ENCODE data around the gene DYNLT5.
"Not testable (repeated sequence)": the region's sequence is repeated elsewhere in the genome, so short reads cannot be mapped to it uniquely, and the experiment has no call there.

Gene DYNLT5

GRCh38 chr1:66779475-66780078 lies 27.3 kb downstream of the DYNLT5 start:
- peaks cover 14% of the 10 kb centered on the region for H3K4me1 Mint-ChIP-seq
- H3K27ac Mint-ChIP-seq: no peak overlapping the region

GRCh38 chr1:66785800-66786199 lies 33.5 kb downstream of the DYNLT5 start:
- H3K4me1 Mint-ChIP-seq; H3K4me3 Mint-ChIP-seq; H3K27ac Mint-ChIP-seq; H3K36me3 Mint-ChIP-seq (ENCODE audit: low read depth); H3K27me3 Mint-ChIP-seq (ENCODE audit: low read depth): not testable (repeated sequence)
- H3K9me3 Mint-ChIP-seq: peaks cover 11% of the 10 kb centered on the region

More at GRCh38 chr1:66779475-66780078, 27.3 kb downstream of the DYNLT5 start:
- peaks cover 15% of the 10 kb centered on the region for H3K9me3 Mint-ChIP-seq
- TF ChIP-seq CTCF (IDR thresholded peaks at IDR 0.05; ENCODE audit: unreplicated experiment in 3 of 3): no peak
- no peaks in the 10 kb centered on the region for H3K27me3 Mint-ChIP-seq (ENCODE audit: low read depth)
- no peak overlapping the region for H3K4me3 Mint-ChIP-seq
- H3K36me3 Mint-ChIP-seq (ENCODE audit: low read depth): peaks cover 8% of the 10 kb centered on the region

GRCh38 chr1:66787641-66788040 lies 35.4 kb downstream of the DYNLT5 start:
- no peak overlapping the region for H3K4me3 Mint-ChIP-seq
- H3K4me1 Mint-ChIP-seq: no peaks in the 10 kb centered on the region
- H3K9me3 Mint-ChIP-seq: peaks cover 7% of the 10 kb centered on the region
- no peaks in the 10 kb centered on the region for H3K27me3 Mint-ChIP-seq (ENCODE audit: low read depth)
- TF ChIP-seq CTCF (IDR thresholded peaks at IDR 0.05; ENCODE audit: unreplicated experiment in 3 of 3): no peak
- no peak overlapping the region for H3K27ac Mint-ChIP-seq
- H3K36me3 Mint-ChIP-seq (ENCODE audit: low read depth): no peaks in the 10 kb centered on the region

- no peak overlapping the region for H3K27ac Mint-ChIP-seq
- no peak for TF ChIP-seq CTCF (IDR thresholded peaks at IDR 0.05; ENCODE audit: unreplicated experiment in 3 of 3)
- no peaks in the 10 kb centered on the region for H3K4me1 Mint-ChIP-seq
- peaks cover 7% of the 10 kb centered on the region for H3K9me3 Mint-ChIP-seq
- no peaks in the 10 kb centered on the region for H3K36me3 Mint-ChIP-seq (ENCODE audit: low read depth)
- H3K4me3 Mint-ChIP-seq: no peak overlapping the region
- no peaks in the 10 kb centered on the region for H3K27me3 Mint-ChIP-seq (ENCODE audit: low read depth)
Measured at GRCh38 chr1:66788231-66788939, 36.1 kb downstream of the DYNLT5 start.

GRCh38 chr1:66791621-66792610 lies 39.7 kb downstream of the DYNLT5 start:
- Mint-ChIP-seq H3K27ac (no peak overlapping the region), H3K4me1 (no peaks in the 10 kb centered on the region), H3K4me3 (no peak overlapping the region), H3K27me3 (ENCODE audit: low read depth) (no peaks in the 10 kb centered on the region), H3K36me3 (ENCODE audit: low read depth) (no peaks in the 10 kb centered on the region), H3K9me3 (no peaks in the 10 kb centered on the region)
- TF ChIP-seq CTCF (IDR thresholded peaks at IDR 0.05; ENCODE audit: unreplicated experiment in 3 of 3): no peak

- not testable (repeated sequence) for H3K36me3 Mint-ChIP-seq (ENCODE audit: low read depth); H3K4me3 Mint-ChIP-seq; H3K9me3 Mint-ChIP-seq; H3K4me1 Mint-ChIP-seq; H3K27me3 Mint-ChIP-seq (ENCODE audit: low read depth); H3K27ac Mint-ChIP-seq
Measured at GRCh38 chr1:66795839-66796238, 43.6 kb downstream of the DYNLT5 start.
